ENCODE data around the gene CDC42BPA. TPM values are rescaled to one million over a fixed set of nuclear protein-coding genes. Genes with fewer than 3 reads are reported as not detected.

Gene CDC42BPA
- total RNA-seq, 4 donors from 2014 or later: 49.0 to 102 (median 54.2) TPM

DNA sequence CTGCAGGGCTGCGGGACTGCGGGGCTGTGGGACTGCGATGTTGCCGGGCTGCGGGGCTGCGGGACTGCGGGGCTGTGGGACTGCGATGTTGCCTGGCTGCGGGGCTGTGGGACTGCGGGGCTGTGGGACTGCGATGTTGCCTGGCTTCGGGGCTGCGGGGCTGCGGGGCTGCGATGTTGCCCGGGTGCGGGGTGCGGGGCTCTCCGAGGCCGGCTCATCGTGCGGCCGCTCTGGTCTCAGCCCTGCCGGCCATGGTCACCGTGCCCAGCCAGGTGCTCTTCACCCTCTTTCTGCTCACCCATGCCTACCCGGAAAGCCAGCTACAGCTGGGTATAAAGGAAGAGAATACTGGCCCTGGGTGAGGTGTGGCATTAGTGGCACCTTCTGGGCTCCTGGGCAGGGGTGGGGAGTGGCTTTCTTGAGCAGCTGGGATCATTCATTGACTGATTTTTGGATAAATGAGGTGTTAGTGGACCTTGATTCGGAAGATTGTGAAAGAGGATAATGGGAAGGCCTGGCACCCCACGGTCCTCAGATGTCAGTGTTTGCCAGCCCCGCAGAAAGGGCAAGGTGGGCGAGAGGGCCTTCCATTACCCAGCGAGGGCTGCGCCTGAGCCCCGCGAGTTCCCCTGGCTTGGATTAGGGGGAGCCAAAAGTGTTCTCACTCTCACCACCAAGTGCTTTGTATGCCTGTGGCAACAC lies 341.9 kb downstream of the CDC42BPA start:
- no peaks in the 10 kb centered on the region for H3K27me3 ChIP-seq
- H3K4me3 ChIP-seq: no peak overlapping the region
- no peak for DNase-seq
- peaks cover 18 to 29% (median 24%) of the 10 kb centered on the region in 4 donors for H3K4me1 ChIP-seq
- H3K9me3 ChIP-seq: peaks cover 0 to 5% of the 10 kb centered on the region in 2 donors
- H3K36me3 ChIP-seq: peaks cover 0 to 5% (median 0%) of the 10 kb centered on the region in 4 donors
- peak overlapping the region in 1 of 4 donors; percentile 17 for H3K27ac ChIP-seq
- in situ Hi-C loops (cut with MboI; ENCODE audit: low pct_ligation_motif_present in 1 of 4, low pct_unique_long_range_greater_than_20kb in 1 of 4, low sequenced_read_pairs in 3 of 4): loop anchor here in 1 of 4 donors (10.0 kb wide), 1 partner anchor 62 kb away; no protein-coding TSS in a partner anchor
- WGBS, 2 donors (ENCODE audit: low coverage in 1 of 2): 97 to 98% methylated on average over 14 to 28 of the region's 34 CpGs
- no peak for TF ChIP-seq CTCF (IDR thresholded peaks at IDR 0.05)
- TF ChIP-seq POLR2A (IDR thresholded peaks at IDR 0.05): no peak
- no peak for TF ChIP-seq POLR2AphosphoS5 (IDR thresholded peaks at IDR 0.05)
- no peak for TF ChIP-seq EP300 (IDR thresholded peaks at IDR 0.05; ENCODE audit: low read depth)
- intact Hi-C loops (cut with DNase I; ENCODE audit: low total_unique reads): no loop called here

- no peak for DNase-seq
- in situ Hi-C loops (cut with MboI; ENCODE audit: low pct_ligation_motif_present in 1 of 4, low pct_unique_long_range_greater_than_20kb in 1 of 4, low sequenced_read_pairs in 3 of 4) (loop anchor here in 1 of 4 donors (10.0 kb wide), 1 partner anchor 61 kb away; no protein-coding TSS in a partner anchor), intact Hi-C loops (cut with DNase I; ENCODE audit: low total_unique reads) (no loop called here)
- Histone ChIP-seq H3K27ac (peak overlapping the region; percentile 77 to 85 (median 82)), H3K9me3 (peaks cover 0 to 9% of the 10 kb centered on the region in 2 donors), H3K36me3 (peaks cover 0 to 5% (median 2%) of the 10 kb centered on the region in 4 donors), H3K27me3 (no peaks in the 10 kb centered on the region), H3K4me1 (peaks cover 18 to 29% (median 24%) of the 10 kb centered on the region in 4 donors), H3K4me3 (no peak overlapping the region)
- 91 to 93% methylated on average over 12 to 32 of the region's 32 CpGs for WGBS, 2 donors (ENCODE audit: low coverage in 1 of 2)
- TF ChIP-seq CTCF (IDR thresholded peaks at IDR 0.05): no peak
- no peak for TF ChIP-seq POLR2AphosphoS5 (IDR thresholded peaks at IDR 0.05)
- TF ChIP-seq EP300 (IDR thresholded peaks at IDR 0.05; ENCODE audit: low read depth): no peak
- TF ChIP-seq POLR2A (IDR thresholded peaks at IDR 0.05): no peak
These were observed 342.7 kb downstream of the CDC42BPA start for GRCh38 chr1:226975259-226976250.

GRCh38 chr1:226974544-226975258 lies 343.6 kb downstream of the CDC42BPA start:
- no peak for TF ChIP-seq POLR2A (IDR thresholded peaks at IDR 0.05)
- TF ChIP-seq POLR2AphosphoS5 (IDR thresholded peaks at IDR 0.05): no peak
- no peak for TF ChIP-seq EP300 (IDR thresholded peaks at IDR 0.05; ENCODE audit: low read depth)
- TF ChIP-seq CTCF (IDR thresholded peaks at IDR 0.05): no peak
- peaks cover 18 to 29% (median 24%) of the 10 kb centered on the region in 4 donors for H3K4me1 ChIP-seq
- peaks cover 0 to 9% of the 10 kb centered on the region in 2 donors for H3K9me3 ChIP-seq
- H3K4me3 ChIP-seq: no peak overlapping the region
- H3K36me3 ChIP-seq: peaks cover 0 to 5% (median 2%) of the 10 kb centered on the region in 4 donors
- intact Hi-C loops (cut with DNase I; ENCODE audit: low total_unique reads) (no loop called here), in situ Hi-C loops (cut with MboI; ENCODE audit: low pct_ligation_motif_present in 1 of 4, low pct_unique_long_range_greater_than_20kb in 1 of 4, low sequenced_read_pairs in 3 of 4) (loop anchor here in 1 of 4 donors (10.0 kb wide), 1 partner anchor 60 kb away; no protein-coding TSS in a partner anchor)
- no peaks in the 10 kb centered on the region for H3K27me3 ChIP-seq
- DNase-seq: no peak
- peak overlapping the region; percentile 77 to 85 (median 82) for H3K27ac ChIP-seq
- 60% methylated on average over 14 of the region's 14 CpGs; no CpG with 5 or more reads in 1 of the 2 donors for WGBS, 2 donors (ENCODE audit: low coverage in 1 of 2)
